Measurements from ENCODE around the gene DNER.

DNA sequence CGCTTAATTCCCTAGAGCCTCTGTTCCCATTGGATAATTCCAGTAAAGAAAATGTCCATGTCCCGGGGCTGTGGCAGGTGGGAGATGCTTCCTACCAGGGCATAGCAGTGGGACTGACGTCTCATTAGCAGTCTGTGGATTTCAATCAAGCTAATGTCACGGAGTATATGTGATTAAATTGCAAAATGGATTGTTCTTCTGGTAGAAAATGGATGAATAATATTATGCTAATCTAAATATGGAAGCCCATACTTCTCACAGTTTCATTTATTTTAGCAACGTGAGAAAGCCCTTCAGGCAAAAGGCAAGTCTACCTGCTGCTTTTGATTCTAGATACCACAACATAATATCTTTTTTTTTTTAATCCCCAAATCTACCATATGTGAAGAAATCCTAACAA is 185.5 kb downstream of the DNER start:
- TF ChIP-seq, protein P1, sequence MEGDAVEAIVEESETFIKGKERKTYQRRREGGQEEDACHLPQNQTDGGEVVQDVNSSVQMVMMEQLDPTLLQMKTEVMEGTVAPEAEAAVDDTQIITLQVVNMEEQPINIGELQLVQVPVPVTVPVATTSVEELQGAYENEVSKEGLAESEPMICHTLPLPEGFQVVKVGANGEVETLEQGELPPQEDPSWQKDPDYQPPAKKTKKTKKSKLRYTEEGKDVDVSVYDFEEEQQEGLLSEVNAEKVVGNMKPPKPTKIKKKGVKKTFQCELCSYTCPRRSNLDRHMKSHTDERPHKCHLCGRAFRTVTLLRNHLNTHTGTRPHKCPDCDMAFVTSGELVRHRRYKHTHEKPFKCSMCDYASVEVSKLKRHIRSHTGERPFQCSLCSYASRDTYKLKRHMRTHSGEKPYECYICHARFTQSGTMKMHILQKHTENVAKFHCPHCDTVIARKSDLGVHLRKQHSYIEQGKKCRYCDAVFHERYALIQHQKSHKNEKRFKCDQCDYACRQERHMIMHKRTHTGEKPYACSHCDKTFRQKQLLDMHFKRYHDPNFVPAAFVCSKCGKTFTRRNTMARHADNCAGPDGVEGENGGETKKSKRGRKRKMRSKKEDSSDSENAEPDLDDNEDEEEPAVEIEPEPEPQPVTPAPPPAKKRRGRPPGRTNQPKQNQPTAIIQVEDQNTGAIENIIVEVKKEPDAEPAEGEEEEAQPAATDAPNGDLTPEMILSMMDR (IDR thresholded peaks at IDR 0.05; ENCODE audit: extremely low read depth in 1 of 2, insufficient read depth in 1 of 2, low read depth in 1 of 2, low read length in 2 of 2), result no peak
- no peak for TF ChIP-seq POLR2A (IDR thresholded peaks at IDR 0.05; ENCODE audit: low read depth, low read length)
- TF ChIP-seq POLR2AphosphoS5 (IDR thresholded peaks at IDR 0.05; ENCODE audit: insufficient read depth, low read depth, low read length), result no peak
- no peak for TF ChIP-seq JUN (IDR thresholded peaks at IDR 0.05; ENCODE audit: borderline replicate concordance, insufficient read depth, insufficient read length, low read depth)
- TF ChIP-seq GATA2 (IDR thresholded peaks at IDR 0.05; ENCODE audit: insufficient read depth, insufficient read length, low read depth, low read length), result no peak
- TF ChIP-seq, protein P2, sequence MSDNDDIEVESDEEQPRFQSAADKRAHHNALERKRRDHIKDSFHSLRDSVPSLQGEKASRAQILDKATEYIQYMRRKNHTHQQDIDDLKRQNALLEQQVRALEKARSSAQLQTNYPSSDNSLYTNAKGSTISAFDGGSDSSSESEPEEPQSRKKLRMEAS (IDR thresholded peaks at IDR 0.05; ENCODE audit: insufficient read depth, insufficient read length), result no peak
- TF ChIP-seq EZH2 (IDR thresholded peaks at IDR 0.05; ENCODE audit: borderline replicate concordance, low read depth, low read length, severe bottlenecking), result no peak
